ENCODE results near the gene ZNF554.

Gene ZNF554

DNA sequence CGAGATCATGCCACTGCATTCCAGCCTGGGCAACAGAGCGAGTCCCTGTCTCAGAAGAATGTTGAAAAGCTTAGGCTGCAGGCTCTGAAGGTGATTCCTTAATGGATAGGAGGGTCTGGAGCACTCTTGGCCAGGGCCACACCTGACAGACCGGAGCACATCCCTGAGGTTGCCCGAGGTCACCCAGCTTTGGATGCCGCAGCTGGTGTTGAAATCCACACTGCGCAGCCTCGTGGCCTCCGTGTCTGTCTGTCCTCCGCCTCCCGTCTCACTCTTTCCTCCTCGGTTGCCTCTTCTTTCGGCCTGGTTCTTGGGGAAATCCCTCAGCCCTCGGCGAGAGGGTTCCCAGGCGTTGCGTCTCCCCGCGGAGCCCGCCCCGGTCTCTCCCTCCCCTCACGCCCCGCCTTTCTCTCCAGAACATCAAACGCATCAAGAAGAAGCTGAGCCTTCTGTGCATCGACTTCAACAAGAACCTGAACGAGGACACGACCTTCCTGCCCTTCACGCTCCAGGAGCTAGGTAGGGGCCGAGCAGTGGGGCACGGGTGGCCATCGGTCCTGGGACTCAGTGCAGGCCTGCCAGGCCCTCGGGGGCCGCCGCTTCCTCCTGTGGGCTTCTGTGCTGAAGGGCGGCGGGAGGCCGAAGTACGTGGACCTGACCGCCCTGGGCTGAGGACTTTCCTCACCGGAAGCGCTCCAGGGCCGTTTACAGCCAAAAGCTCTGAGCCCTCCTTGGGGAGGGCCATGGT lies 20.2 kb upstream of the ZNF554 start:
- no peak for TF ChIP-seq CTCF (conservative IDR thresholded peaks at IDR 0.05)
- no peak overlapping the region for H3K27ac ChIP-seq

DNA sequence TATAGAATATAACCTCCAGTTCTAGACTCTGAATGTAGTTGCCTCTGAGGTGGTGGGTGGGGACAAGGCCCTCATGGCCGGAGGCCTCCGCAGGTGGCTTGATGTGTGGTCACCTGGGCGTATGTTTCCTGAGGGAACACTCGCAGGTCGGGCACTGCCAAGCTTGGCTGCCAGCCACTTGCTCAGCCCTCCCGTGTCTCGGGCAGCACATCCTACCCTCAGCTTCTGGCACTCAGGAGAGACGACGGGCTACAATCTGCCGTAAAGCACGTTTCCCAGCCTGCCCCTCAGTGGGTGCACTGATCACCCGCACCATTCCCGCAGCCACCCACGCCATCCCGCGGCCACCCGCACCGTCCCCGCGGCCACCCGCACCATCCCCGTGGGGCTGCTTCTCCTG lies 19.2 kb upstream of the ZNF554 start:
- TF ChIP-seq CTCF (conservative IDR thresholded peaks at IDR 0.05), result no peak
- no peak overlapping the region for H3K27ac ChIP-seq

- H3K27ac ChIP-seq, result no peak overlapping the region
- TF ChIP-seq CTCF (conservative IDR thresholded peaks at IDR 0.05), result no peak
These were observed 16.8 kb upstream of the ZNF554 start for GRCh38 chr19:2802826-2803225.

GRCh38 chr19:2803486-2804155 lies 16.0 kb upstream of the ZNF554 start:
- TF ChIP-seq CTCF (conservative IDR thresholded peaks at IDR 0.05), result no peak
- H3K27ac ChIP-seq, result no peak overlapping the region

- H3K27ac ChIP-seq, result no peak overlapping the region
- no peak for TF ChIP-seq CTCF (conservative IDR thresholded peaks at IDR 0.05)
These were observed 15.3 kb upstream of the ZNF554 start for GRCh38 chr19:2804156-2805004.

DNA sequence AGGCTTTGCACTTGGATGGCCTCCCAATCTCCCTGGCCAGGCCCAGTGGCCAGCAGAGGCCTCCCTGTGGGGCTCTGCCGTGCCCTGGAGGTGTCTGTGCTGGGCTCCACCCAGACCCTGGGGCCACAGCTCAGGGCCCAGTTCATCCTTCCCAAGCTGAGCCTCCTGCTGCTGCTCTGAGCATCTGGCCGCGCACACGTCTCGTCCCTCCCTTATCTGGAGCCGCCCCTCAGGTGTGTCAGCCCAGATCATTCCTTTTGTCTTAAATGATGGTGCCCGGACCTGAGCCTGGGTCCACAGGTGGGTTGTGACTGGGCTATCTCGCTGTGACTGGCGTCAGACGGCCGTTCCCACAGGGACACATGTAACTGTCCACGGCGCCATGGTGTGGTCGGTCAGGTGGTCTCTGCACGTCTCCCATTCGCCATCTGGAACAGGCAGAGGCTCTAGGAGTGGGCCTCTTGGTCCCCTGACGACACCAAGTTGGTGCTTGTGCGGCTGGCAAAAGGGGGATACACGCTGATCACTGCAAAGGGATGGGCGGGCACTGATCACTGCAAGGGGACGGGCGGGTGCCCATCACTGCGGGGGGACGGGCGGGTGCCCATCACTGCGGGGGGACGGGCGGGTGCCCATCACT lies 14.3 kb upstream of the ZNF554 start:
- no peak for TF ChIP-seq CTCF (conservative IDR thresholded peaks at IDR 0.05)
- H3K27ac ChIP-seq, result no peak overlapping the region

All from VCaP (cell line).